ENCODE results near the gene CEP43. TPM values are rescaled to one million over a fixed set of nuclear protein-coding genes. Genes with fewer than 3 reads are reported as not detected.

The CEP43 gene
- total RNA-seq, 1 experiment from 2014 or later = 15.2 TPM

DNA sequence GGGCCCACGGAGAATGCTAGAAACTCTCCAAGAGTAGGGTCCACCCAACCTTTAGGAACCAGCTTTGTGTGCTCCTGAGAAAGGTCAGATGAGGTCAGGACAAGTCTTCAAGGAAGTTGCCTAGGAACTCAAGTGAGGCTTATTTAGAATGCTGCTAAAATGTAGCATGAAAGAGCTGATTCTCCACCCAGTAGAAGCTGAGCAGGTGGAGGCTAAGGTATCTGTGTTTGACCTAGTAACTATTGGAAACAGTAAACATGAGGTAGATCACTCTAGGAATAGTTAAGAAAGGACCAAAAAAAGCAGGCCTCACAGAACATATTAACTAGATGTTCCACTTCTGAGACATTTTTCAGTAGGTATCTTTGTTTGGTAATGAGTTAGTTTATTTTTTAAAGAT, 13.9 kb downstream of the CEP43 start:
- Histone ChIP-seq H3K36me3 (ENCODE audit: low read depth, low read length) (peaks cover 10% of the 10 kb centered on the region; the same call in 1 of the 2 replicates), H3K4me3 (ENCODE audit: low read length) (no peak overlapping the region), H3K9me3 (ENCODE audit: low read length) (no peaks in the 10 kb centered on the region), H3K9me2 (replicated peaks; ENCODE audit: low read length) (no peaks in the 10 kb centered on the region), H3K79me2 (ENCODE audit: low read length) (no peaks in the 10 kb centered on the region), H2AFZ (ENCODE audit: low read length) (no peak overlapping the region), H3K4me2 (ENCODE audit: low read length) (no peak overlapping the region), H3K4me1 (ENCODE audit: insufficient read depth, low read length) (no peaks in the 10 kb centered on the region), H3K27me3 (ENCODE audit: low read length) (no peaks in the 10 kb centered on the region), H3K9ac (ENCODE audit: low read length) (no peak overlapping the region), H3F3A (ENCODE audit: low read length, unreplicated experiment) (no peaks in the 10 kb centered on the region), H3K27ac (ENCODE audit: low read length) (no peak overlapping the region), H4K20me1 (ENCODE audit: low read length) (no peaks in the 10 kb centered on the region)
- no TSS peak for BruUV-seq (replicated peaks)
- CTCF ChIA-PET = no interaction called here
- POLR2A ChIA-PET (ENCODE audit: unreplicated experiment) = no interaction called here
- TF ChIP-seq EZH2phosphoT487 (IDR thresholded peaks at IDR 0.05; ENCODE audit: borderline replicate concordance, low read length) = no peak
- TF ChIP-seq, protein P1, sequence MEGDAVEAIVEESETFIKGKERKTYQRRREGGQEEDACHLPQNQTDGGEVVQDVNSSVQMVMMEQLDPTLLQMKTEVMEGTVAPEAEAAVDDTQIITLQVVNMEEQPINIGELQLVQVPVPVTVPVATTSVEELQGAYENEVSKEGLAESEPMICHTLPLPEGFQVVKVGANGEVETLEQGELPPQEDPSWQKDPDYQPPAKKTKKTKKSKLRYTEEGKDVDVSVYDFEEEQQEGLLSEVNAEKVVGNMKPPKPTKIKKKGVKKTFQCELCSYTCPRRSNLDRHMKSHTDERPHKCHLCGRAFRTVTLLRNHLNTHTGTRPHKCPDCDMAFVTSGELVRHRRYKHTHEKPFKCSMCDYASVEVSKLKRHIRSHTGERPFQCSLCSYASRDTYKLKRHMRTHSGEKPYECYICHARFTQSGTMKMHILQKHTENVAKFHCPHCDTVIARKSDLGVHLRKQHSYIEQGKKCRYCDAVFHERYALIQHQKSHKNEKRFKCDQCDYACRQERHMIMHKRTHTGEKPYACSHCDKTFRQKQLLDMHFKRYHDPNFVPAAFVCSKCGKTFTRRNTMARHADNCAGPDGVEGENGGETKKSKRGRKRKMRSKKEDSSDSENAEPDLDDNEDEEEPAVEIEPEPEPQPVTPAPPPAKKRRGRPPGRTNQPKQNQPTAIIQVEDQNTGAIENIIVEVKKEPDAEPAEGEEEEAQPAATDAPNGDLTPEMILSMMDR (conservative IDR thresholded peaks at IDR 0.05; ENCODE audit: low read depth, low read length) = no peak
- no peak for TF ChIP-seq EZH2 (IDR thresholded peaks at IDR 0.05; ENCODE audit: low read length, unreplicated experiment)
- intact Hi-C loops (cut with micrococcal nuclease) = no loop called here
- no peak for DNase-seq
- ATAC-seq = no peak

DNA sequence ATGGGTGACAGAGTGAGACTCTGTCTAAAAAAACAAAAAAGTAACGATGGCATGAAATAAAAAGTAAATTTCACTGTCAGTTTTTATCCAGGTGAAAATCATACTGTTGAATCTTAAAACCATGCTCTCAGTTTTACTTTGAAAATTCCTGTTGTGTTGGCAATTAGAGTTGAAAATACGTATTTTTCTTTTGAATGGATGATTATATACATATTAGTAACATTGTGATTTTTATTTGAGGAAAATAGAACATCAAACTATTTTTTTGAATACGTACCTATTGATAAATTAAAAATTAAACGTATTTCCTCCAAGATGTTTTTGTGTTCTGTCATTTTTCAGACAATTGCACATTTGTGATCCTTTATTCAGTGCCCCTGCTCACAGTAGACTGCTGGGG, 14.7 kb downstream of the CEP43 start:
- H3F3A ChIP-seq (ENCODE audit: low read length, unreplicated experiment) = no peaks in the 10 kb centered on the region
- H3K9me3 ChIP-seq (ENCODE audit: low read length) = no peaks in the 10 kb centered on the region
- TF ChIP-seq EZH2 (IDR thresholded peaks at IDR 0.05; ENCODE audit: low read length, unreplicated experiment) (no peak), EZH2phosphoT487 (IDR thresholded peaks at IDR 0.05; ENCODE audit: borderline replicate concordance, low read length) (no peak)
- TF ChIP-seq, protein P1 (conservative IDR thresholded peaks at IDR 0.05; ENCODE audit: low read depth, low read length) = no peak
- no peaks in the 10 kb centered on the region for H3K9me2 ChIP-seq (replicated peaks; ENCODE audit: low read length)
- H3K79me2 ChIP-seq (ENCODE audit: low read length) = no peaks in the 10 kb centered on the region
- H2AFZ ChIP-seq (ENCODE audit: low read length) = no peak overlapping the region
- no peak overlapping the region for H3K9ac ChIP-seq (ENCODE audit: low read length)
- H3K4me2 ChIP-seq (ENCODE audit: low read length) = no peak overlapping the region
- H3K27ac ChIP-seq (ENCODE audit: low read length) = no peak overlapping the region
- CTCF ChIA-PET = no interaction called here
- no peaks in the 10 kb centered on the region for H3K27me3 ChIP-seq (ENCODE audit: low read length)
- BruUV-seq (replicated peaks) = no TSS peak
- DNase-seq = no peak
- H3K36me3 ChIP-seq (ENCODE audit: low read depth, low read length) = peaks cover 10% of the 10 kb centered on the region; the same call in 1 of the 2 replicates
- intact Hi-C loops (cut with micrococcal nuclease) = no loop called here
- no peak overlapping the region for H3K4me3 ChIP-seq (ENCODE audit: low read length)
- no peaks in the 10 kb centered on the region for H4K20me1 ChIP-seq (ENCODE audit: low read length)
- no peaks in the 10 kb centered on the region for H3K4me1 ChIP-seq (ENCODE audit: insufficient read depth, low read length)
- POLR2A ChIA-PET (ENCODE audit: unreplicated experiment) = no interaction called here
- no peak for ATAC-seq

DNA sequence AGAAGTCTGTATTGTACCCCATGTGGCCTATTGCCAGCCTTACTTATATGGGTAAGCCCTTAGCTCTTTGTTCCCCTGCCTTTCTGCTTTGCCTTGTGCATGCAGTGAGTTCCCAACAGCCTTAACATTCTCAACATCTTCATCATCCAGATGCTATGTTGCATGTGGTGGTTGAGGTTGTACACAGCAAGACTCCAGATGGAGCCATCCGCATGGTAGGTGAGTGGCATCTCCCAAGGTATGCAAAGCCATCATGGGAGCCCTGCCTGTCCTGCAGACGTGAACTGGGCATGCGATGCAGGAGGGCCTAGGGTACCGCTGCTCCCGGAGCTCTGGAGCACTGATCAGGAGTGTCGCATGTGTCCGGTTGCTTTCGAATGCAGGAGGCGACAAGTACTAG, 16.1 kb downstream of the CEP43 start:
- no peak overlapping the region for H3K4me2 ChIP-seq (ENCODE audit: low read length)
- no peaks in the 10 kb centered on the region for H3K9me2 ChIP-seq (replicated peaks; ENCODE audit: low read length)
- no peaks in the 10 kb centered on the region for H3K79me2 ChIP-seq (ENCODE audit: low read length)
- ATAC-seq = no peak
- H3K4me3 ChIP-seq (ENCODE audit: low read length) = no peak overlapping the region
- H3K27ac ChIP-seq (ENCODE audit: low read length) = no peak overlapping the region
- H2AFZ ChIP-seq (ENCODE audit: low read length) = no peak overlapping the region
- H4K20me1 ChIP-seq (ENCODE audit: low read length) = no peaks in the 10 kb centered on the region
- BruUV-seq (replicated peaks) = no TSS peak
- no peaks in the 10 kb centered on the region for H3K4me1 ChIP-seq (ENCODE audit: insufficient read depth, low read length)
- peaks cover 10% of the 10 kb centered on the region; the same call in 1 of the 2 replicates for H3K36me3 ChIP-seq (ENCODE audit: low read depth, low read length)
- H3K9ac ChIP-seq (ENCODE audit: low read length) = no peak overlapping the region
- TF ChIP-seq, protein P1 (conservative IDR thresholded peaks at IDR 0.05; ENCODE audit: low read depth, low read length) = no peak
- no peak for TF ChIP-seq EZH2phosphoT487 (IDR thresholded peaks at IDR 0.05; ENCODE audit: borderline replicate concordance, low read length)
- TF ChIP-seq EZH2 (IDR thresholded peaks at IDR 0.05; ENCODE audit: low read length, unreplicated experiment) = no peak
- CTCF ChIA-PET = no interaction called here
- intact Hi-C loops (cut with micrococcal nuclease) = no loop called here
- POLR2A ChIA-PET (ENCODE audit: unreplicated experiment) = no interaction called here
- no peaks in the 10 kb centered on the region for H3K27me3 ChIP-seq (ENCODE audit: low read length)
- H3F3A ChIP-seq (ENCODE audit: low read length, unreplicated experiment) = no peaks in the 10 kb centered on the region
- DNase-seq = no peak
- H3K9me3 ChIP-seq (ENCODE audit: low read length) = no peaks in the 10 kb centered on the region

Data from PC-3 (cell line).